C1 segment of cervical spinal cord (tissue), 14 donors: ENCODE measurements around the gene TSTD1.
"Not testable (repeated sequence)": the region's sequence is repeated elsewhere in the genome, so short reads cannot be mapped to it uniquely, and the experiment has no call there.

Experiments
- DNase-seq, 14 donors: peaks; one replicate each; lab custom pipeline; 2025; lab: John Stamatoyannopoulos, UW

TSTD1 gene

DNA sequence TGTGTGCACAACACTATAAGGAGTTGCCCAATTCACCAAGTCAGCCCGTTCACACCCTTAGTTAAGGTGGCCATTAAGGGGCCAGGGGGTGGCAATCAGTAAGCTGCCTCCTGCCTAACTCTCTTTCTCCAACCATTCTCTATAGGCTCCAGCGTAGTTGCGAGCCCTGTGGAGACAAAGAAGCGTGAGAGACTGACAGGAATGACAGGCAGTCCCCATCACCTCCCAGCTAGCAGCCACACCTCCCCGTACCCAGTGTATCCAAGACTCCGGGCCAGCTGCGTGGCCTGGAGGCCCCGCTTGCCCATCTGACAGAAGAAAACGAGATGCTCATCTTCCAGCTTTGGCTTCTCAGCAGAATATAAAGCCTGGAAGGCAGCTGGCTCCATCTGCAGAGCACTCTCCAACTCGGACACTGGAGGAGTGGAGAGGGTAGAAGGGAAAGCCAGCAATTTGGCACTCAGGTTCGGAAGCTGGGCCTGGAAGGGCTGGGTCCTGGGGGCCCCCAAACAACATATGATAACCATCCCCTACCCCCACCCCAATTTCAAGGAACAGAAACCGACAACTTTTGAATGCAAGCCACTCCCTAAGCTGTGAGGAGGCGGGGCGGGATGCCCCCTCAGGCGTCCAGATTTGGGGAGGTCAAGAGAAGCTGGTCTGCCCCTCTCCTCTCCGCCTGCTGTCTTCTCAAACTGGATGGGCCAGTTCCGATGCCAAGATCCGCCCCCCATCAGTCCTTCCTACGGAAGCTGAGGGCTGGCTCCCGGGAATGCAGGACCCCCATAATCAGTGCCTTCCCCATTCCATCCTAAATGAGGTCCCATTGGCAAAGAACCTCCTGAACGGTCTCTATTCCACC lies 872 bp downstream of the TSTD1 start:
- no peak for DNase-seq

DNA sequence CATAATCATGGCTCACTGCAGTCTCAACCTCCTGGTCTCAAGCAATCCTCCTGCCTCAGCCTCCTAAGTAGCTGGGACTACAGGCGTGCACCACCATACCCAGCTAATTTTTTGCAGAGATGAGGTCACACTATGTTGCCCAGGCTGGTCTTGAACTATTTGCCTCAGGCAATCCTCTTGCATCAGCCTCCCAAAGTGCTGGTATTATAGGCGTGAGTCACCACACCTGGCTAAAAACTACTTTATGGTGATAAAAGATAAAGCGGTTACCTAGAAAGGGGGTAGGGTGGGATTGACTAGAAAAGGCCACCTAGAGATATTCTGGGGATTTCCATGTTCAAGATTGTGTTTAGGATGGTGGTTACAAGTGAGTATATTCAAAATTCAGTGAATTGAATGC lies 5.0 kb downstream of the TSTD1 start:
- DNase-seq = no peak

DNA sequence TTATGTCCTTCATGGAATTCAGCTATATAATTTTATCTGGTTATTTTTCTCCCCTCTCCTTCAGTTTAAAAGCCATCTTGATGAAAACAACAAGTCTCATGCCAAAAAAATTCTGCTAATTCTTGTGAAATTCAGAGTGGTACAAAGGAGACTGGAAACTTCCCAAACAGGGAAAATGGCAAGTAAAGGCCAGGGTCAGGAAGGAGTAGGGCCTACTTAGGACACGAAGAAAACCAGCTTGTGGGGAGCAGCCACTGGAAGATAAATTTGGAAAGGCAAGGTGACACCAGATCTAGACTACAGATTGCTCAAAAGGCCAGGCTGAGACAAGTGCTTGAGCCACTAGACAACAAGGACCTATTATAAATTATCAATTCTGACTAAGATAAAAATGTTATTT lies 6.4 kb downstream of the TSTD1 start:
- no peak for DNase-seq

DNA sequence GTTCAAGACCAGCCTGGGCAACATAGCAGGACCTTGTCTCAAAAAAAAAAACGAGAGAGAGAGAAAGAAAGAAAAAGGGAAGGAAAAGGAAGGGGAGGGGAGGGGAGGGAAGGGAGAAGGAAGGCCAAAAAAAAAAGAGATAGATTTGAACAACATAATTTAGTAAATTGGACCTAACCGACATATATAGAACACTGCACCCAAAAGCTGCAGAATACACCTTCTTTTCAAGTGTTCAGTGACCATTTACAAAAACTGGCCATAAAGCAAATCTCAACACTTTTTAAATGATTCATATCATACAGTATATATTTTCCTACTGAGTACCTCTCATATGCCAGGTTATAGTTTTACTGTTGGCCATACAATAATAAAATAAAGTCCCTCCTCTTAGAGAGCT lies 6.9 kb downstream of the TSTD1 start:
- DNase-seq = no peak

DNA sequence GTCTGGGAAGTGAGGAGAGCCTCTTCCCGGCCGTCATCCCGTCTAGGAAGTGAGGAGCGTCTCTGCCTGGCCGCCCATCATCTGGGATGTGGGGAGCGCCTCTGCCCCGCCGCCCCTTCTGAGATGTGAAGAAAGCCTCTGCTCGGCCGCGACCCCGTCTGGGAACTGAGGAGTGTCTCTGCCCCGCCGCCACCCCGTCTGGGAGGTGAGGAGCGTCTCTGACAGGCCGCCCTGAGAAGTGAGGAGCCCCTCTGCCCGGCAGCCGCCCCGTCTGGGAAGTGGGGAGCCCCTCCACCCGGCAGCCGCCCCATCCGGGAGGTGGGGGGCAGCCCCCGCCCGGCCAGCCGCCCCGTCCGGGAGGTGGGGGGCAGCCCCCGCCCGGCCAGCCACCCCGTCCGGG lies 9.3 kb downstream of the TSTD1 start:
- not testable (repeated sequence) for DNase-seq

DNA sequence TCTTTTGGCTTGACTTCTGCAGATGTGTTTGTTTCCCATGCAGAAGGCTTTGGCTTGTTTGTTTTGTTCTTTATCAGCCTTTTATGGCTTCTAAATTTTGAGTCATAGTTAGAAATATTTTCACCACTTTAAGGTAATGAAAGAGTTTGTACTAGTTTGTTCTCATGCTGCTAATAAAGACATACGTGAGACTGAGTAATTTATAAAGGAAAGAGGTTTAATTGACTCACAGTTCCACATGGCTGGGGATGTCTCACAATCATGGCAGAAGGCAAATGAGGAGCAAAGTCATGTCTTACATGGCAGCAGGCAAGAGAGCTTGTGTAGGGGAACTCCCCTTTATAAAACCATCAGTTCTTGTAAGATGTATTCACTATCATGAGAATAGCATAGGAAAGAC lies 11.8 kb downstream of the TSTD1 start:
- not testable (repeated sequence) for DNase-seq

DNA sequence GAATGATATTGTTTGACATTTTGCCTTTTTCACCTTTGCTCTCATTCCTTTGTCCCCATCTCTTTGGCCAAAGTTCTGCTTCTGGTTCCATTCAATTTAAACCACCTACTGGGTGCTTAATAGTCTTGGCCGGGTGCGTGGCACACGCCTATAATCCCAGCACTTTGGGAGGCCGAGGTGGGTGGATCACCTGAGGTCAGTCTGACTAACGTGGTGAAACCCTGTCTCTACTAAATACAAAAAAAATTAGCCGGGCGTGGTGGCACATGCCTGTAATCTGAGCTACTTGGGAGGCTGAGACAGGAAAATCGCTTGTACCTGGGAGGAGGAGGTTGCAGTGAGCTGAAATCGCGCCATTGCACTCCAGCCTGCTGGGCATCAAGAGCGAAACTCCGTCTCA lies 16.3 kb downstream of the TSTD1 start:
- DNase-seq = not testable (repeated sequence)

DNA sequence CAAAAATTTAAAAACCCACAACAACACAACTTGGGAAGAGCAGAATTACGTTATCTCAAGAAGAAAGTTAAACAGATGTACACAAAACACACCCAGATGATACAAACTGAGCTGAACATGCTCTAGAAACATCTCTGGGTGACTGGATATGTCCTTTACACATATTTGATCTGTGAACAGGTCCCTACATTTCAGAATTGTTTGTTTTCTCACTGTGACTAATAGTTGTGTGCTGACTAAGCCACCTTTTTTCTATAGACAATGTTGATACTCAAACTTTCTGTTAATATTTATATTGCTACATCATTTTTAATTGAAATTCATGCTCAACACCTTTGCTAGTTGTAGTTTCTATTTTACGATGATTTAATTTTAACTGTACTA lies 16.8 kb downstream of the TSTD1 start:
- DNase-seq = no peak

DNA sequence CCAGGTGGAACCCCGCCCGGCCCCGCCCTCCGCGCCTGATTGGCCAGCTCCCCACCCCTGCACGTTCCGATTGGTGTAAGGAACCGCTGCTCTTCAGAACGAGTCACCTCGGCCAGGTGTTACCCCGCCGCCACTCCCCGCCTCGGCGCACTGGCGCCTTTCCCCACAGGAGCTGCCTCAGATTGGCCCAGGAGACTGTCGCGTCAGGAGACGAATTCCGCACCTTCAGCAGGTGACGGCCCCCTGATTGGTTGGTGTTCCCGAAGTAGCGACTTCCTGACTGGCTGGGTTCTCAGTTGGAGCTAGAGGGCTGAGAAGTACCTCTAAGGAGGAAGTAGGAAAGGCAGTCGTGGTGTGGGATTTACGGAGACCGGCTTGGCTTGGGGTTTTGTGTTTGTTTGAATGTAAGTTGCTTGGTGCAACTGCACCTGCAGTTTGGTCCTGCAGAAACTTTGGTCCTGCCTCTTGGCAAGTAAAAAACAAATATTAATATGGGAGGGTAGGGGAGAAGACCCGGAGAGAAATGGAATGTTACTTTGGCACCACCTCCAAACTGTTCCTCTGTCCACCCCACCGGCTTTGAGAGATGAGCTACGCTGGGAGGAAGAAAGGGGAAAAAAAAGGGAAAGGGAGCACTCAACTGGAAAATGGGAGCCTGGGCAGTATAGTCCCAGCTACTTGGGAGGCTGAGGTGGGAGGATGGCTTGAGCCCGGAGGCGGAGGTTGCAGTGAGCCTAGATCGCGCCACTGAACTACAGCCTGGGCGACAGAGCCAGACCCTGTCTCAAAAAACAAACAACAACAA lies 17.4 kb downstream of the TSTD1 start:
- peak in 9 of 14 donors; percentile 6 to 59 (median 29) for DNase-seq

DNA sequence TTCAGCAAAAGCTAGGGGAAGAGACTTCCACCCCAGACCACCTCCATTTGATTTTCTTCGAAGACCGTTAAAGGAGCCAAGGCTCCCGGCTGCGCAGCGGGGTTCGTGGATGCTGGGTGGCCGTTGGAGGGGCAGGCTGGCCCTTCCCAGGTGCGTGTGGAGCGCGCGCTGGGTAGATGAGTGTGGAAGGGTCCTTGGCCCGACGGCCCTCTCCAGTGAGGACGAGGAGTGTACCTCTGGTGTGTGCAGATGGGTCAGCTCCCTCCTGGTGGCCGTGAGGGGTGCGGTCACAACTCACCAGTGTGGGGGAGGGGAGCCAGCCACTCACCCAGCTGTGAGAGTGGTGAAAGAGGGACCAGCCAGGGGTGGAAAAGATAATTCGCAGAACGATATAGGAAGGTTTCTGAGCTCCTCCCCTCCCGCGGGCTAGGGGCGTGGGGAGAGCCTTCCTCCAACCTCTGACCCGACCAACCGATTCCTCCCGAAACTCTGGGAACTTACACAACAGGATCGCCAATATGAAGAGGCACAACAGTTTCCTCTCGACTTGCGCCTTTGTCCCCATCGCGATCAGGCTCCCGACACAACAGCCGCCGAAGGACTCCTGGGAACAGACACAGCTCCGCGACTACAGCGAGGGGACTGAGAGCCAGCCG lies 18.1 kb downstream of the TSTD1 start, which contains the start of gene F11R:
F11R (minus strand) TSS at position 644 of the 656 bp plus-strand sequence; CDS start at position 565, 79 bp downstream.
- peak in 2 of 14 donors; percentile 5 to 35 for DNase-seq

DNA sequence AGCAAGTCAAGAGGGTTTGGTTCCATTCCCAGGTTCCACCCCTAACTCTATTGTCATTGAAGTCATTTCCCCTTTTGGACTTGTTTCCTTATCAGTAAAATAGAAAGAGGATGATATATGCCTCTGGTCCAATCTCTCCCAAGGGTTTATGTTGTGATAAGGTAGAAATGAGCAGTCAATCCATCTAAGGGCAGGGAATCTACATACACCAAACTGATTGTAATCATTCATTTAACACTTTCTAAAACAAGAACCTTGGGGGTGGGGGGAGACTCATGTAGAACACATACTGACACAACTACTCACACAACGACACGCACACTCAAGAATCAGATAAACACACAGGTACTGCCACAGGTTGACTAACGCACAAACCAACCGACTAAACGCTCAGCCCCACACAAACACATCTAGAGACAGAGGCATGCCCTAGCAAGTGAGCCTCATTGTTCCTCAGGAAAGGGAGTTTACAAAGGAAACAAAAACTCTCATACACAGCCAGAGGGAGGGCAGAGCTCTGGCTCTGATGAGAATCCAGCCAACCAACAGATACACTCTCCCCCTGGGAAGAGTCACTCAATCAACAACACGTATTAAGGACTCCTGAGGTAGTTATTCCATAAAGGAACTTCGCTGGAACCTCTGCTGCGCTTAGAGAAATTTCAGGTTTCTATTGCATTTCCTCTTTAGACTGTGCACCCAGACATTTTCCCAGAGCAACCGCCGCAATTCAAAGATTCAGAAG lies 18.8 kb downstream of the TSTD1 start:
- peak in 1 of 14 donors; percentile 7 for DNase-seq

DNA sequence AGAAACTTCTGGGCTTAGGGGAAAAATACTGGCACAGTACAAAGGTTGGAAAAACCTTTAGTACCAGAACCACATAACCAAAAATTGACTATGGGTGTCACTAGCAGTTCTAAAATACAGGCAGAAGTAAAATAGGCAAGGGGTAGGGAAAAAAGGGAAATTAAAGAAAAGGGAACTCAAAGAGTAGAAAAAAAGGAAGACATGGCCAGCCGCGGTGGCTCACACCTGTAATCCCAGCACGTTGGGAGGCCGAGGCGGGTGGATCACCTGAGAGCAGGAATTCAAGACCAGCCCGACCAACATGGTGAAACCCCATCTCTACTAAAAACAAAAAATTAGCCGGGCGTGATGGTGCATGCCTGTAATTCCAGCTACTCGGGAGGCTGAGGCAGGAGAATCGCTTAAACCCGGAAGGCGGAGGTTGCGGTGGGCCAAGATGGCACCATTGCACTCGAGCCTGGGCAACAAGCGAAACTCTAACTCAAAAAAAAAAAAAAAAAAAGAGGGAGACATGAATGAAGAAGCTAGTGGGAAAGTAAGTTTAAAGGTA lies 19.6 kb downstream of the TSTD1 start:
- not testable (repeated sequence) for DNase-seq

DNA sequence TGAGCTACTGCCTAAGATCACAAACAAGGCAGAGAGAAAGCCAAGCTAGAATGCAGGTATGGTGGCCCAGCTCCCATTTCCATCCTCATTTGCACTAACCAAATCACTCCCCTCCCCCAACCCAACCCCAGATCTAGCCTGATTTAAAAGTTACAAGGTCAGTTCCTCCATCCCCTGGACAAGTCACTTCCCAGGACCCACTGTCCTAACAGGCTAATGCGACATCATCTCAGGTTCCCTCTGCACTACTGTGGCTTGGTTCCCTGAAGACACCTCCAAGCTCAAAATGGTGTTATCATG lies 20.2 kb downstream of the TSTD1 start:
- DNase-seq = no peak

DNA sequence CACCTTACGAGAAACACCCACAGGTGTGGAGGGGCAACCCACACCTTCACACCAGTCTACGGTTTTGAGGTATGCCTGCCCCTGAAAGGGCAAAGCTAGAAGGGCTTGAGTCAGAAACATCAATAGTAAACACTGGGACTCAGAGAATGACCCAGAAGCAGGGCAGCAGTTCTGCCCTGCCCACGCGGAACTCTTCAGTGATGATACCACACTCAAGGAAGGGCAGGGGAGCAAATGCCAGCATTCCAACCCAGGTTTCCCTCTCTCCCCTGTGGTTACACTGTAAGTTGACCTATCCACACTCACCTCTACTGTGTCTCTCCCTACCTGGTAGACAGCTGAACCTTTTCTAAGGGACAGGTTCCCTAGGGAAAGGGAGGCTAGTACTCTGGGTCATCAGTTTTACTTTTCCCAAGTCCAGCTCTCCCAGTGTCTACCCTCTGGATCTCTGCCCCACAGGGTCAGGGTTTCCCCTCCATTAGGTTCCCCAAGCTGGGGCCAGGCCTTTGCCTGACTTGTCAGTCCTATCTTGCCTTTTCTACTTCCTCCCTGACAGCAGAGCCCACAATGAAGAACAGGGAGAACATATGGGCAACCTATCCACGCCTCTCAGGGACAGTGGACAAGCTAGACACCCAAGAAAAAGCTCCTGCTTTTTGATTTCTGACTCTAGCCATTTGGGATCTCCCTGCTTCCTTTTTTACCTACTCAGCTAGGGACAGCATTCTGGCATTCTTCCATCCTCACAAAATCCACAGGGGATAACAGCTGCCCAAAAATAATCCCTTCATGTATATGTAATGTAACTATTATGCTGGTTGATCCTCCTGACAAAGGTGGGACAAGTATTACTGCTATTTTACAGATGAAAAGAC lies 20.8 kb downstream of the TSTD1 start:
- DNase-seq = no peak

DNA sequence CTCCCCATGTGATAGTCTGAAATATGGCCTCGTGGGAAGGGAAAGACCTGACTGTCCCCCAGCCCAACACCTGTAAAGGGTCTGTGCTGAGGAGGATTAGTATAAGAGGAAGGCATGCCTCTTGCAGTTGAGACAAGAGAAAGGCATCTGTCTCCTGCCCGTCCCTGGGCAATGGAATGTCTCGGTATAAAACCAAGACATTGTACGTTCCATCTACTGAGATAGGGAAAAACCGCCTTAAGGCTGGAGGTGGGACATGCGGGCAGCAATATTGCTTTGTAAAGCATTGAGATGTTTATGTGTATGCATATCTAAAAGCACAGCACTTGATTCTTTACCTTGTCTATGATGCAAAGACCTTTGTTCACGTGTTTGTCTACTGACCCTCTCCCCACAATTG lies 21.6 kb downstream of the TSTD1 start:
- not testable (repeated sequence) for DNase-seq

DNA sequence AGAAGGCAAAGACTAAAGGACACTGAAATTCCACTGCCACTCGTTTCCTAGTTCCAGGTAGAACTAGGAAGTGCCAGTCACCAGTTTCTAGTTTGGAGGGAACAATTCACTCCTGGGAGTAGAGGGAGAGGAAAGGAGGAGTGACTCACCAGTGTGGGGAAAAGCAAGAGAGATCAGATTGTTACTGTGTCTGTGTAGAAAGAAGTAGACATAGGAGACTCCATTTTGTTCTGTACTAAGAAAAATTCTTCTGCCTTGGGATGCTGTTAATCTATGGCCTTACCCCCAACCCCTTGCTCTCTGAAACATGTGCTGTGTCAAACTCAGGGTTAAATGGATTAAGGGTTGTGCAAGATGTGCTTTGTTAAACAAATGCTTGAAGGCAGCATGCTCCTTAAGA lies 22.1 kb downstream of the TSTD1 start:
- not testable (repeated sequence) for DNase-seq

DNA sequence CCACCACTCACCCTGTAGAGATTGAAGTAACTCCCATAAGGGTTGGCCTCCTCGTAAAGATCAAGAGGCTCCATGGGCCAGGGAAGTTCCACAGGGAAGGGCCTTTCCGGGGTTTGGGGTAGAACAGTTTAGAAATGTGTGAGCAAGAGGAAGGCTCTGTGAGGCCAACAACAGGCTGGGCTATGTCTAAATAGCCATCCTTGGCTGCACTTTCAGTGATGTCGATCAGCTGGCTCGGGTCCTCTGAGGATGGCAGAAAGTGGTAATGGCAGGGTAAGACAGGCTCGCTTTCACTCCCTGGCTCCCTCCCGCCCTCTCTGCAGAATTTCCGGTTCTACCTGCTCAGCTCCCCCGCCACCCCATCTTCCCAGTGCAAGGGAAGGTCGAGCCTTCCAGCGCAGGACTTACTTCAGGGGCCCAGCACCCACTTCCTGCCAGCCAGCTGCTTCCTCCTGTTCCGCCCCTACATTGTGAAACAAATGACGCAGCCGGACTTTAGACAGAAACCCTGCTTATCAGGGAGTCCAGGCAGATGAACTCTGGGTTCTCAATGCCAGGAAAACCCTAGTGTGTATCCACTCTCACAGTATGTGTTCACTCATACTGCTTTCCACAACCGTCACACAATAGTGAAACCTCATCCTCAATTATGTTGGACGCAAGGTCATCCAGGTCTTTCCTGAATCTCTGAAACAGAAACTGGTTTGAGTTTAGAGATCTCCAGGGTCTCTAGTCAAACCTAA lies 25.1 kb downstream of the TSTD1 start:
- DNase-seq = peak in 11 of 14 donors; percentile 4 to 65 (median 41)

DNA sequence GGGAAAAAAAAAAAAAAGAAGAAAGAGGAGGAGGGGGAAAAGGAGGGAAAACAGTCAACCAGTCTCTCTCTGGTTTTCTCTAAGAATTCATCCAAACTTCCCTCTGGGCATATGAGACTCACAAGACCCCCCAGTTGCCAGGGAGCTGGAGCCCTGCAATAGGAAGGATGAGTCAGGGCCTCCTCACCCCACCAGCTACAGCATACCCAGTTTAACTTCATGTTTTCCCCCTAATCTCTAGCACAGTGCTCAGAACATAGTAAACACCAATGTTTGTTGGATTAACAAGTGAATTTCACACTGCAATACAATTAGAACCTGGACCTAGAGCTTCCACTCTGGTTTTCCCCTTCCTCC lies 25.7 kb downstream of the TSTD1 start:
- peak in 1 of 14 donors; percentile 27 for DNase-seq

DNA sequence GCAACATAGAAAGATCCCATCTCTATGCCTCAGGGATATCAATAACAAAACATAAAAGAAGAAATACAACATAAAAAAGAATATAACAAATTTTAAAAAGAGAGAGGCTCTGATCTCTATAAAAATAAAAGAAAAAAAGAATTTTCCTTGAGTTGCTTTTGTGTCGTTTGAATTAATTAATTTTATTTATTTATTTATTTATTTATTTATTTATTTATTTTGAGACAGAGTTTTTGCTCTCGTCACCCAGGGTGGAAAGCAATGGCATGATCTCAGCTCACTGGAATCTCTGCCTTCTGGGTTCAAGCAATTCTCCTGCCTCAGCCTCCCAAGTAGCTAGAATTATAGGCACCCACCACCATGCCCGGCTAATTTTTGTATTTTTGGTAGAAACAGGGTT lies 26.3 kb downstream of the TSTD1 start:
- DNase-seq = no peak
